ENCODE results near the gene UBL4A.

Gene UBL4A

DNA sequence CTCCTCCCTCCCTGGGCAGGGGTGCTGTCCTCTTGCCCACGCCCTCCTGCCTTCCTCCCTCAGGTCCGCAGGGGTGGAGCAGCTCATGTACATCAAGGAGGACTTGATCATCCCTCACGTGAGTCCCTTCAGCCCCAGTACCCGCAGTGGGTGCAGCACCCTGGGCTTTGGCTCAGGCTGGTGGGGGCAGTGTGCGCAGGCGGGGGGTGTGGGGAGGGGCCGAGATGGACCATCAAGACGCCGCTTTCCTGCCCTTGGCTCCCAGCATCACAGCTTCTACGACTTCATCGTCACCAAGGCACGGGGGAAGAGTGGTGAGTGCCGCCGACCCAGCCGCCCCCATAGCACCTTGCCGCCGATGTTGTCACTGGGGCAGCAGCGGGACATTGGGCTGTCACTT is 36.8 kb downstream of the UBL4A start:
- no peak for ATAC-seq
- TF ChIP-seq ZFP3 (CRISPR knock-in tag; IDR thresholded peaks at IDR 0.05), result no peak
- TF ChIP-seq ISL1 (CRISPR knock-in tag; IDR thresholded peaks at IDR 0.05), result no peak

DNA sequence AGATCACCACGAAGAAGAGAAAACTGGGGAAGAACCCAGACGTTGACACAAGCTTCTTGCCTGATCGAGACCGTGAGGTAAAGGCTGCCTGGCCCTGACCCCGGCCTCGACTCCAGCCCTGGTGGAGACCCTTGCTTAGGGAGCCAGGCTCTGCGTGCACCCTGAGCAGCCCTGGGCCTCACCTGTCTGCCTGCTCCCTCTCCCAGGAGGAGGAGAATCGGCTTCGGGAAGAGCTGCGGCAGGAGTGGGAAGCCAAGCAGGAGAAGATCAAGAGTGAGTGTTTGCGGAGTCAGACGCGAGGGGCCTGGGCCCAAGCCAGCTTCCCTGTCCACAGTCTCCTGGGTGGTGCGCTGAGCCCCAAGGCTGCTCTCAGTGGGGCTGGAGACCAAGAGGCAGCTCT is 37.9 kb downstream of the UBL4A start:
- no peak for TF ChIP-seq ZNF565 (CRISPR knock-in tag; conservative IDR thresholded peaks at IDR 0.05; ENCODE audit: low read depth)
- TF ChIP-seq PPARA (CRISPR knock-in tag; IDR thresholded peaks at IDR 0.05; ENCODE audit: borderline replicate concordance), result no peak
- no peak for TF ChIP-seq ZFP30 (CRISPR knock-in tag; IDR thresholded peaks at IDR 0.05)
- TF ChIP-seq OSR1 (CRISPR knock-in tag; IDR thresholded peaks at IDR 0.05), result no peak
- TF ChIP-seq, protein P1, sequence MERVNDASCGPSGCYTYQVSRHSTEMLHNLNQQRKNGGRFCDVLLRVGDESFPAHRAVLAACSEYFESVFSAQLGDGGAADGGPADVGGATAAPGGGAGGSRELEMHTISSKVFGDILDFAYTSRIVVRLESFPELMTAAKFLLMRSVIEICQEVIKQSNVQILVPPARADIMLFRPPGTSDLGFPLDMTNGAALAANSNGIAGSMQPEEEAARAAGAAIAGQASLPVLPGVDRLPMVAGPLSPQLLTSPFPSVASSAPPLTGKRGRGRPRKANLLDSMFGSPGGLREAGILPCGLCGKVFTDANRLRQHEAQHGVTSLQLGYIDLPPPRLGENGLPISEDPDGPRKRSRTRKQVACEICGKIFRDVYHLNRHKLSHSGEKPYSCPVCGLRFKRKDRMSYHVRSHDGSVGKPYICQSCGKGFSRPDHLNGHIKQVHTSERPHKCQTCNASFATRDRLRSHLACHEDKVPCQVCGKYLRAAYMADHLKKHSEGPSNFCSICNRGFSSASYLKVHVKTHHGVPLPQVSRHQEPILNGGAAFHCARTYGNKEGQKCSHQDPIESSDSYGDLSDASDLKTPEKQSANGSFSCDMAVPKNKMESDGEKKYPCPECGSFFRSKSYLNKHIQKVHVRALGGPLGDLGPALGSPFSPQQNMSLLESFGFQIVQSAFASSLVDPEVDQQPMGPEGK (CRISPR knock-in tag; IDR thresholded peaks at IDR 0.05; ENCODE audit: borderline replicate concordance), result no peak
- no peak for TF ChIP-seq ZFP3 (CRISPR knock-in tag; IDR thresholded peaks at IDR 0.05)
- no peak for ATAC-seq

DNA sequence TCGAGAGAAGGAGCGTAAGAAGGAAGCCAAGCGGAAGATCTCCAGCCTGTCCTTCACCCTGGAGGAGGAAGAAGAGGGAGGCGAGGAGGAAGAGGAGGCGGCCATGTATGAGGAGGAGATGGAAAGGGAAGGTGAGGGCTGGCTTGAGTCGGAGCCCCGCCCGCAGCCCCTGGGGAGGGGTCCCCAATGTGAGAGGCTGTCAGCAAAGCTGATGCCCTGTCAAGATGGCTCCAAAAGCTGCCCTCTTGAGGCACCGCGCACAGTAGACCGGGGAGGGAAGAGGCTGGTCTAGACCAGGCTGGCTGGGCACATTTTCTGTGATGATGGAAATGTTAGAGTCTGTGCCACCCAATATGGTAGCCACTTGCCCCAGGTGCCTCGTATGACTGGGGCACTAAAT is 40.0 kb downstream of the UBL4A start:
- TF ChIP-seq ZNF70 (CRISPR knock-in tag; IDR thresholded peaks at IDR 0.05) (no peak), ZC3H10 (CRISPR knock-in tag; IDR thresholded peaks at IDR 0.05) (no peak), SNAI2 (CRISPR knock-in tag; IDR thresholded peaks at IDR 0.05) (no peak), ESRRG (CRISPR knock-in tag; IDR thresholded peaks at IDR 0.05) (no peak), ZNF8 (CRISPR knock-in tag; IDR thresholded peaks at IDR 0.05) (no peak), OSR1 (CRISPR knock-in tag; IDR thresholded peaks at IDR 0.05) (no peak), TCF4 (CRISPR knock-in tag; IDR thresholded peaks at IDR 0.05; ENCODE audit: borderline replicate concordance) (no peak), GLIS3 (CRISPR knock-in tag; IDR thresholded peaks at IDR 0.05) (no peak), ZFP3 (CRISPR knock-in tag; IDR thresholded peaks at IDR 0.05) (no peak), ZFP30 (CRISPR knock-in tag; IDR thresholded peaks at IDR 0.05) (no peak), BACH2 (CRISPR knock-in tag; IDR thresholded peaks at IDR 0.05; ENCODE audit: borderline replicate concordance) (no peak)
- TF ChIP-seq, protein P2, sequence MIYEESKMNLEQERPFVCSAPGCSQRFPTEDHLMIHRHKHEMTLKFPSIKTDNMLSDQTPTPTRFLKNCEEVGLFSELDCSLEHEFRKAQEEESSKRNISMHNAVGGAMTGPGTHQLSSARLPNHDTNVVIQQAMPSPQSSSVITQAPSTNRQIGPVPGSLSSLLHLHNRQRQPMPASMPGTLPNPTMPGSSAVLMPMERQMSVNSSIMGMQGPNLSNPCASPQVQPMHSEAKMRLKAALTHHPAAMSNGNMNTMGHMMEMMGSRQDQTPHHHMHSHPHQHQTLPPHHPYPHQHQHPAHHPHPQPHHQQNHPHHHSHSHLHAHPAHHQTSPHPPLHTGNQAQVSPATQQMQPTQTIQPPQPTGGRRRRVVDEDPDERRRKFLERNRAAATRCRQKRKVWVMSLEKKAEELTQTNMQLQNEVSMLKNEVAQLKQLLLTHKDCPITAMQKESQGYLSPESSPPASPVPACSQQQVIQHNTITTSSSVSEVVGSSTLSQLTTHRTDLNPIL (CRISPR knock-in tag; IDR thresholded peaks at IDR 0.05; ENCODE audit: low read depth), result no peak
- TF ChIP-seq, protein P1 (CRISPR knock-in tag; IDR thresholded peaks at IDR 0.05; ENCODE audit: borderline replicate concordance), result no peak
- TF ChIP-seq, protein P3, sequence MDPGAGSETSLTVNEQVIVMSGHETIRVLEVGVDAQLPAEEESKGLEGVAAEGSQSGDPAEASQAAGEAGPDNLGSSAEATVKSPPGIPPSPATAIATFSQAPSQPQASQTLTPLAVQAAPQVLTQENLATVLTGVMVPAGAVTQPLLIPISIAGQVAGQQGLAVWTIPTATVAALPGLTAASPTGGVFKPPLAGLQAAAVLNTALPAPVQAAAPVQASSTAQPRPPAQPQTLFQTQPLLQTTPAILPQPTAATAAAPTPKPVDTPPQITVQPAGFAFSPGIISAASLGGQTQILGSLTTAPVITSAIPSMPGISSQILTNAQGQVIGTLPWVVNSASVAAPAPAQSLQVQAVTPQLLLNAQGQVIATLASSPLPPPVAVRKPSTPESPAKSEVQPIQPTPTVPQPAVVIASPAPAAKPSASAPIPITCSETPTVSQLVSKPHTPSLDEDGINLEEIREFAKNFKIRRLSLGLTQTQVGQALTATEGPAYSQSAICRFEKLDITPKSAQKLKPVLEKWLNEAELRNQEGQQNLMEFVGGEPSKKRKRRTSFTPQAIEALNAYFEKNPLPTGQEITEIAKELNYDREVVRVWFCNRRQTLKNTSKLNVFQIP (CRISPR knock-in tag; IDR thresholded peaks at IDR 0.05; ENCODE audit: borderline replicate concordance, low read depth), result no peak
- no peak for ATAC-seq

DNA sequence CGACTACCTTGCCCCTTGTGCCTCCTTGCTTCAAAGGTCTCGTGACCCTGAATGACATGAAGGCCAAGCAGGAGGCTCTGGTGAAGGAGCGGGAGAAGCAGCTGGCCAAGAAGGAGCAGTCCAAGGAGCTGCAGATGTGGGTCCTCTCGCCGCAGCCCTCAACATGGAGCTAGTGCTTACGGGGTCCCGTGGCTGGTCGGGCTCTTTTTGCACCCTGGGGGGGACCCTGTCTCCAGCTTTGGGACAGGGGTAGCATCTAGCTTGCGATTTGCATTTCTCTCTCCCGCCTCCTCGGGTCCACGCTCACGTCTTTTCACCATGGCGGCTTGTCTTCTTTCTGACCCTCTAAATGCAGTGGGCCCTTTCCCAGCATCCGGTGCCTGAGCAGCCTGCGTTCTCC is 40.6 kb downstream of the UBL4A start:
- ATAC-seq, result no peak
- TF ChIP-seq TCF4 (CRISPR knock-in tag; IDR thresholded peaks at IDR 0.05; ENCODE audit: borderline replicate concordance) (no peak), ZNF70 (CRISPR knock-in tag; IDR thresholded peaks at IDR 0.05) (no peak), GLIS3 (CRISPR knock-in tag; IDR thresholded peaks at IDR 0.05) (no peak), CSDC2 (CRISPR knock-in tag; IDR thresholded peaks at IDR 0.05) (no peak), RARB (CRISPR knock-in tag; IDR thresholded peaks at IDR 0.05) (no peak), OSR1 (CRISPR knock-in tag; IDR thresholded peaks at IDR 0.05) (no peak), ISL1 (CRISPR knock-in tag; IDR thresholded peaks at IDR 0.05) (no peak), ESRRG (CRISPR knock-in tag; IDR thresholded peaks at IDR 0.05) (no peak)
- TF ChIP-seq, protein P3 (CRISPR knock-in tag; IDR thresholded peaks at IDR 0.05; ENCODE audit: borderline replicate concordance, low read depth), result no peak
- TF ChIP-seq, protein P4, sequence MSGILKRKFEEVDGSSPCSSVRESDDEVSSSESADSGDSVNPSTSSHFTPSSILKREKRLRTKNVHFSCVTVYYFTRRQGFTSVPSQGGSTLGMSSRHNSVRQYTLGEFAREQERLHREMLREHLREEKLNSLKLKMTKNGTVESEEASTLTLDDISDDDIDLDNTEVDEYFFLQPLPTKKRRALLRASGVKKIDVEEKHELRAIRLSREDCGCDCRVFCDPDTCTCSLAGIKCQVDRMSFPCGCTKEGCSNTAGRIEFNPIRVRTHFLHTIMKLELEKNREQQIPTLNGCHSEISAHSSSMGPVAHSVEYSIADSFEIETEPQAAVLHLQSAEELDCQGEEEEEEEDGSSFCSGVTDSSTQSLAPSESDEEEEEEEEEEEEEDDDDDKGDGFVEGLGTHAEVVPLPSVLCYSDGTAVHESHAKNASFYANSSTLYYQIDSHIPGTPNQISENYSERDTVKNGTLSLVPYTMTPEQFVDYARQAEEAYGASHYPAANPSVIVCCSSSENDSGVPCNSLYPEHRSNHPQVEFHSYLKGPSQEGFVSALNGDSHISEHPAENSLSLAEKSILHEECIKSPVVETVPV (CRISPR knock-in tag; IDR thresholded peaks at IDR 0.05), result no peak
- TF ChIP-seq, protein P2 (CRISPR knock-in tag; IDR thresholded peaks at IDR 0.05; ENCODE audit: low read depth), result no peak

Data from SK-N-SH treated with all-trans-retinoic acid at 6 μM for 48 hours (cell line).